ENCODE measurements around the gene CD14.
"Not testable (repeated sequence)": the region's sequence is repeated elsewhere in the genome, so short reads cannot be mapped to it uniquely, and the experiment has no call there.

CD14 gene

DNA sequence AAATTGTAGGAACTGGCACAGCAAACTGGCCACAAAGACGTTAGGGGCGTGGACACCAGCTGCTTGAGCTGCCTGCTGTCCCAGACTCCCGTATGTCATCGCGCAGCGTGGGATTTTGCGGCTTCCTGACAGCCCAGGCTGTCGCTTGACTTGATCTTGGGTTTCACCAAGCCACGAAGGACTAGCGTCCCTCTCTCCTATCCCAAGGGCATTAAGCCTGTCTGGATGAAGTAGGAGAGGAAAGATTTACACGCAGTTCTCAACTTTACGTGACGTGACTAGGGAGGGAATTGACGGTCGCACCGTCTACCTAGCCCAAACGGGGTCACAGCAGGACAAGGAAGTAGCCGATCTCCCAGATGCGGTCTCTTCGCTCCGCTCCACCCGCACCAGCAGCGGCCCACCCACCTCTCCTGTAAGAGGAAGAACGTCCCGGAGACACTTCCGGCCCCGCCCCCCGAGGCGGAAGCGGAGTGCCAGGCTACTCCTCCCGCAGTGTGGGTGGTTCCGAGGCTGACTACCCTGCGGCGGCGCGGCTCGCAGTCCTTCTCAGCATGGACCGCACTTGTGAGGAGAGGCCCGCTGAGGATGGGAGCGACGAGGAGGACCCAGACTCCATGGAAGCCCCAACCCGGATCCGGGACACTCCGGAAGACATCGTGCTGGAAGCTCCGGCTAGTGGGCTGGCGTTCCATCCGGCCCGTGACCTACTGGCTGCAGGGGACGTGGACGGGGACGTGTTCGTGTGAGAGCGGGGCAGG is 31.6 kb upstream of the CD14 start, which contains the start of gene WDR55:
Gene WDR55, plus strand, starts transcription at position 546 of the 761 bp plus-strand sequence. Its CDS starts 9 bp downstream, at position 555.
- TF ChIP-seq, protein P1, sequence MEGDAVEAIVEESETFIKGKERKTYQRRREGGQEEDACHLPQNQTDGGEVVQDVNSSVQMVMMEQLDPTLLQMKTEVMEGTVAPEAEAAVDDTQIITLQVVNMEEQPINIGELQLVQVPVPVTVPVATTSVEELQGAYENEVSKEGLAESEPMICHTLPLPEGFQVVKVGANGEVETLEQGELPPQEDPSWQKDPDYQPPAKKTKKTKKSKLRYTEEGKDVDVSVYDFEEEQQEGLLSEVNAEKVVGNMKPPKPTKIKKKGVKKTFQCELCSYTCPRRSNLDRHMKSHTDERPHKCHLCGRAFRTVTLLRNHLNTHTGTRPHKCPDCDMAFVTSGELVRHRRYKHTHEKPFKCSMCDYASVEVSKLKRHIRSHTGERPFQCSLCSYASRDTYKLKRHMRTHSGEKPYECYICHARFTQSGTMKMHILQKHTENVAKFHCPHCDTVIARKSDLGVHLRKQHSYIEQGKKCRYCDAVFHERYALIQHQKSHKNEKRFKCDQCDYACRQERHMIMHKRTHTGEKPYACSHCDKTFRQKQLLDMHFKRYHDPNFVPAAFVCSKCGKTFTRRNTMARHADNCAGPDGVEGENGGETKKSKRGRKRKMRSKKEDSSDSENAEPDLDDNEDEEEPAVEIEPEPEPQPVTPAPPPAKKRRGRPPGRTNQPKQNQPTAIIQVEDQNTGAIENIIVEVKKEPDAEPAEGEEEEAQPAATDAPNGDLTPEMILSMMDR (conservative IDR thresholded peaks at IDR 0.05; ENCODE audit: low read depth, low read length): no peak
- no peaks in the 10 kb centered on the region for H3K36me3 ChIP-seq (ENCODE audit: insufficient read depth)
- peaks cover 13% of the 10 kb centered on the region for H3K4me1 ChIP-seq (ENCODE audit: low read depth, poor library complexity, severe bottlenecking)
- no peak within 1 kb of the TSS for H3K4me3 ChIP-seq (IDR thresholded peaks at IDR 0.05; ENCODE audit: insufficient read depth, low read depth, low read length)
- peak within 1 kb of the TSS; percentile 52 for H3K27ac ChIP-seq
- H4K20me1 ChIP-seq (ENCODE audit: insufficient read depth): no peaks in the 10 kb centered on the region
- H2AFZ ChIP-seq (ENCODE audit: low read depth): peak within 1 kb of the TSS; percentile 70
- peak within 1 kb of the TSS; percentile 29; the same call in 1 of the 2 replicates for H3K9ac ChIP-seq
- H3K4me2 ChIP-seq: peak within 1 kb of the TSS; percentile 27
- peaks cover 21% of the 10 kb centered on the region; the same call in 1 of the 2 replicates for H3K79me2 ChIP-seq (ENCODE audit: insufficient read depth, low read depth)
- no peaks in the 10 kb centered on the region for H3K27me3 ChIP-seq (ENCODE audit: insufficient read depth, low read depth)

DNA sequence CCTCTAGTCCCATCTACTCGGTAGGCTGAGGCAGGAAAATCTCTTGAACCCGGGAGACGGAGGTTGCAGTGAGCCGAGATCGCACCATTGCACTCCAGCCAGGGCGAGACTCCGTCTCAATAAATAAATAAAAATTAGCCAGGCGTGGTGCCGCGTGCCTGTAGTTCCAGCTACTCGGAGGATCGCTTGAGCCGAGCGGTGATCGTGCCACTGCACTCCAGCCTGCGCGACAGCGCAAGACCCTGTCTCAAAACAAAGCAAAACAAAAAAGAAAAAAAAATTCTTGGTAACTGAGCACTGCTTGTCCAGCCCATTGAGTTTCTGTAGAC is 31.0 kb upstream of the CD14 start:
- Histone ChIP-seq H2AFZ (ENCODE audit: low read depth) (peak overlapping the region; percentile 70), H3K27me3 (ENCODE audit: insufficient read depth, low read depth) (no peaks in the 10 kb centered on the region), H3K79me2 (ENCODE audit: insufficient read depth, low read depth) (peaks cover 21% of the 10 kb centered on the region; the same call in 1 of the 2 replicates), H3K36me3 (ENCODE audit: insufficient read depth) (no peaks in the 10 kb centered on the region; the same call in 1 of the 2 replicates), H3K27ac (peak overlapping the region; percentile 52), H3K4me2 (peak overlapping the region; percentile 27), H3K4me3 (IDR thresholded peaks at IDR 0.05; ENCODE audit: insufficient read depth, low read depth, low read length) (no peak overlapping the region), H3K4me1 (ENCODE audit: low read depth, poor library complexity, severe bottlenecking) (peaks cover 13% of the 10 kb centered on the region), H3K9ac (peak overlapping the region; percentile 29; the same call in 1 of the 2 replicates), H4K20me1 (ENCODE audit: insufficient read depth) (no peaks in the 10 kb centered on the region)
- TF ChIP-seq, protein P1 (conservative IDR thresholded peaks at IDR 0.05; ENCODE audit: low read depth, low read length): no peak

DNA sequence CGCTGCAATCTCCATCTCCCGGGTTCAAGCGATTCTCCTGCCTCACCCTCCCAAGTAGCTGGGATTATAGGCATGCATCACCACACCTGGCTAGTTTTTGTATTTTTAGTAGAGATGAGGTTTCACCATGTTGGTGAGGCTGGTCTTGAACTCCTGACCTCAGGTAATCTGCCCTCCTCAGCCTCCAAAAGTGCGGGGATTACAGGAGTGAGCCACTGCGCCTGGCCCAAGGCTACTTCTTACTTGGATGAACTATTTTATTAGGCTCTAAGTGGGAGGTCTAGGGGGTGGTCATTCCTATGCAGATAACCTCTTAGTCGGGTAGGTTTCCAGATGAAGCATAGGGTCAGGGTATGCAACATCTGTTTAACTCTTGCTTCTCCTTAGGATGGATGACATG is 27.4 kb upstream of the CD14 start:
- not testable (repeated sequence) for H3K9ac ChIP-seq; H4K20me1 ChIP-seq (ENCODE audit: insufficient read depth); H3K27me3 ChIP-seq (ENCODE audit: insufficient read depth, low read depth); H3K27ac ChIP-seq; H3K4me3 ChIP-seq (IDR thresholded peaks at IDR 0.05; ENCODE audit: insufficient read depth, low read depth, low read length); H3K36me3 ChIP-seq (ENCODE audit: insufficient read depth); H2AFZ ChIP-seq (ENCODE audit: low read depth); H3K79me2 ChIP-seq (ENCODE audit: insufficient read depth, low read depth); H3K4me2 ChIP-seq
- H3K4me1 ChIP-seq (ENCODE audit: low read depth, poor library complexity, severe bottlenecking): peaks cover 23% of the 10 kb centered on the region

DNA sequence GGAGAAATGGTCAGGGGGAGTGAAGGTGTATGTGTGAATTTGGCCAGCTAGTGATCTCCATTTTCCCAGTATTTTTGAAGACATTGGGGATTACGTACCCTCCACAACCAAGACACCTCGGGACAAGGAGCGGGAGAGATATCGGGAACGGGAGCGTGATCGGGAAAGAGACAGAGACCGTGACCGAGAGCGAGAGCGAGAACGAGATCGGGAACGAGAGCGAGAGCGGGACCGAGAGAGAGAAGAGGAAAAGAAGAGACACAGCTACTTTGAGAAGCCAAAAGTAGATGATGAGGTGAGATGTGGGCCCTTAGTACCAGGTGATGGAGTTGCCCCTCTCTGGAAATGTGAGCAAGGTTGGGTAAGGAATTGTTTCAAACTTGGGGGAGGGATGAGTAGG is 25.9 kb upstream of the CD14 start:
- Histone ChIP-seq H3K4me2 (no peak overlapping the region), H4K20me1 (ENCODE audit: insufficient read depth) (no peaks in the 10 kb centered on the region), H3K36me3 (ENCODE audit: insufficient read depth) (no peaks in the 10 kb centered on the region; the same call in 1 of the 2 replicates), H3K79me2 (ENCODE audit: insufficient read depth, low read depth) (no peaks in the 10 kb centered on the region), H3K4me1 (ENCODE audit: low read depth, poor library complexity, severe bottlenecking) (peaks cover 22% of the 10 kb centered on the region), H3K27ac (no peak overlapping the region), H2AFZ (ENCODE audit: low read depth) (no peak overlapping the region), H3K4me3 (IDR thresholded peaks at IDR 0.05; ENCODE audit: insufficient read depth, low read depth, low read length) (no peak overlapping the region), H3K27me3 (ENCODE audit: insufficient read depth, low read depth) (no peaks in the 10 kb centered on the region), H3K9ac (no peak overlapping the region)
- TF ChIP-seq, protein P1 (conservative IDR thresholded peaks at IDR 0.05; ENCODE audit: low read depth, low read length): no peak

DNA sequence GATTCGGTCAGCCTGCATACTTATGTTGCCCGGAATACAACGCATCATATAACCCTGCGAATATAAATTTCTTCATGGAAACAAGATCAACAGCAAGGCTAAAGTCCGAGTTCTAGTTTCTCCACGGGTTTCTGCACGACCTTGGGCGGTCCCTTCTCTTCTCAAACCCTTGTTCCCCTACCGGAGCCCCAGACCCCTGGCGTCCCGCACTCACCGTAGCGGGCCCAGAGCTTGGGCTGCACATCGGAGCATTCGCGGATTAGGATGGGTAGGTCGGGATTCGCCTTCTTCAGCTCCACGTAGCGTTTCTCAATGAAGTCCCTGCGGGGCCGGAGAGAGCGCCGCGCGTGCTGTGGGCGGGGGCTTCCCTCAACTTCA is 14.1 kb upstream of the CD14 start:
- H4K20me1 ChIP-seq (ENCODE audit: insufficient read depth): no peaks in the 10 kb centered on the region
- no peaks in the 10 kb centered on the region; the same call in 1 of the 2 replicates for H3K36me3 ChIP-seq (ENCODE audit: insufficient read depth)
- H3K79me2 ChIP-seq (ENCODE audit: insufficient read depth, low read depth): peaks cover 5% of the 10 kb centered on the region; the same call in 1 of the 2 replicates
- H3K4me2 ChIP-seq: peak overlapping the region; percentile 95
- TF ChIP-seq, protein P1 (conservative IDR thresholded peaks at IDR 0.05; ENCODE audit: low read depth, low read length): no peak
- H3K9ac ChIP-seq: peak overlapping the region; percentile 48; the same call in 1 of the 2 replicates
- no peaks in the 10 kb centered on the region for H3K27me3 ChIP-seq (ENCODE audit: insufficient read depth, low read depth)
- H3K27ac ChIP-seq: peak overlapping the region; percentile 31
- H2AFZ ChIP-seq (ENCODE audit: low read depth): peak overlapping the region; percentile 65
- H3K4me1 ChIP-seq (ENCODE audit: low read depth, poor library complexity, severe bottlenecking): peaks cover 7% of the 10 kb centered on the region
- H3K4me3 ChIP-seq (IDR thresholded peaks at IDR 0.05; ENCODE audit: insufficient read depth, low read depth, low read length): no peak overlapping the region
